Transverse colon (tissue), 4 donors: ENCODE results near the gene CBARP. TPM values are rescaled to one million over a fixed set of nuclear protein-coding genes. Genes with fewer than 3 reads are reported as not detected.

Source experiments
- DNase-seq: peaks from one replicate; pipeline ENCODE4 v3.0.0-alpha.2; 2019
- H3K27ac ChIP-seq, 4 donors: fragments of 200-600 bp; sonication (generic); 2 replicates each; pipeline ENCODE4 v1.5.1; 2016 to 2018; ENCODE audit warnings: inconsistent platforms in 4 of 4
- H3K27me3 ChIP-seq: fragments of 200-600 bp; sonication (generic); 2 replicates; pipeline ENCODE4 v1.5.1; 2017; ENCODE audit warnings: inconsistent platforms
- H3K36me3 ChIP-seq, 4 donors: fragments of 200-600 bp; sonication (generic); 2 replicates each; pipeline ENCODE4 v1.5.1; 2017 to 2019; ENCODE audit warnings: inconsistent platforms in 4 of 4
- H3K4me1 ChIP-seq, 4 donors: fragments of 200-600 bp; sonication (generic); 2 replicates each; pipeline ENCODE4 v1.5.1; 2017 to 2020; ENCODE audit warnings: inconsistent platforms in 4 of 4
- H3K4me3 ChIP-seq, 4 donors: fragments of 200-600 bp; sonication (generic); 1 replicate in 1 of 4; 2 replicates in 3 of 4; pipeline versions ENCODE4 v1.5.1 to v1.6.1; 2017 to 2019; ENCODE audit warnings: inconsistent platforms in 4 of 4
- H3K9me3 ChIP-seq, 2 donors: fragments of 200-600 bp; sonication (generic); 2 replicates each; pipeline ENCODE4 v1.5.1; 2017 to 2019; ENCODE audit warnings: inconsistent platforms in 2 of 2
- EP300 ChIP-seq: sonication (generic); formaldehyde crosslinking; IDR thresholded peaks from one replicate; pipeline ENCODE4 v1.6.1; 2017; ENCODE audit warnings: antibody characterized with exemption, low read depth
- POLR2A ChIP-seq: fragments of 450-650 bp; IDR thresholded peaks from one replicate; pipeline ENCODE4 v1.6.1; 2016; ENCODE audit warnings: antibody characterized with exemption, mild to moderate bottlenecking, moderate library complexity
- POLR2AphosphoS5 ChIP-seq, 3 donors: sonication (generic); formaldehyde crosslinking; IDR thresholded peaks; one replicate each; pipeline ENCODE4 v1.6.1; 2016; ENCODE audit warnings: antibody characterized with exemption in 3 of 3
- WGBS, 2 donors: methylation state at CpG; one replicate each; pipeline ENCODE4 v1.1.5; 2018; ENCODE audit warnings: low coverage in 1 of 2; 5-methylcytosine and 5-hydroxymethylcytosine counted together
- in situ Hi-C, 4 donors: fragments of 200-750 bp; cut with MboI; loops; one replicate each; pipeline versions ENCODE4 v1.15.0 to v1.15.1; 2017; ENCODE audit warnings: low sequenced_read_pairs in 3 of 4, low pct_ligation_motif_present in 1 of 4, low pct_unique_long_range_greater_than_20kb in 1 of 4
- intact Hi-C: fragments of 100-400 bp; cut with DNase I; formaldehyde crosslinking; loops from one replicate; pipeline ENCODE4 v1.15.1; 2023; ENCODE audit warnings: low total_unique reads
- total RNA-seq, 4 donors: library from RNA; depleted of rRNA; stranded (reverse); fragments of >200 nt; gene quantifications; one replicate each; pipeline ENCODE4 v1.1.0, GENCODE V29; 2016
- TF ChIP-seq, protein P1 (sequence below), 5 experiments: fragments of 200-600 bp in 3 of 5; fragments of 450-650 bp in 2 of 5; sonication (generic) in 3 of 5; IDR thresholded peaks; 1 replicate in 2 of 5; 2 replicates in 3 of 5; pipeline ENCODE4 v1.5.1; 2016 to 2017; ENCODE audit warnings: antibody characterized with exemption in 5 of 5, inconsistent platforms in 3 of 5, mild to moderate bottlenecking in 2 of 5, moderate library complexity in 1 of 5

CBARP gene
- total RNA-seq, 4 donors from 2014 or later: 0.32 to 5.2 (median 0.68) TPM; not detected in 1

DNA sequence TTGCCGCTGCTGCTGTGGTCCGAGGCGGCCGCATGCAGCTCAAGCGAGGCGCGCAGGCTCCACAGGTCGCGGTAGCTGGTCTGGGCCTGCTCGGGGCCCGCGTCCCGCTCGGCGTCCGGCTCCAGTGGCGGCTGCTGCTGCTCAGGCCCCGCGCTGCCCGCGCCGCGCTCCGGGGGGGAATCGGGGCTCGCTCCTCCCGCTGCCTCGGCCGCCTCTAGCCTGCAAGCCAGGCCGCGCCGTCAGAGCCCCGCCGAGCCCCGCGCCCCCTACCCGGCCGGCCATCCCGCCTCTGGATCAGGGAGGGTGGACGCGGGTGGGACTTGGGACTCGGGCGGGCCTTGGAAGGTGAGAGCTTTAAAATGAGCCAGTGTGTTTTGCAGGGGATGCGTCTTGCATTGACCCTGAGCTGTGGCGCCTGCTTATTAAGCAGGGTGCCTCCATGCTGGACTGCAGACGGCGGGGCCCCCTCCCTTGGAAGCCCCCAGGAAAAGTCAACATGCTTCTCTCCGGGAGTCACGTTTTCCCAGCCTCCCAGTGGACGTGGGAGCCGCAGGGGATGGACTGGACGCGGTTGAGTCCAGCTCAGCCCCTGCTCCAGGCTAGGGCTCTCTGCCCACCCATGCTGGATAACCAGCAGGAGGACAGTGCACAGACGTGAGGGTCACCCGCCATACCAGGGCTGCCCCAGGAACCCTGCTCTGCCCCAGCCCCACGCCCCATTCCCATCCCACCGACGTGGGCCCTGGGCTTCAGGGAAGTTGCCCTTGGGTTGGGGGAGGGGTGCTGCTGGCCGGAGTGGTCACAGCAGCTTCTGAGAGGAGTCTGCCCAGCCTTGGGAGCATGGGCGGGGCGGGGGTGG is 7.7 kb downstream of the CBARP start:
- peaks cover 11 to 23% (median 21%) of the 10 kb centered on the region in 4 donors for H3K4me1 ChIP-seq
- no peak for DNase-seq
- WGBS, 2 donors: 74% methylated on average over 39 of the region's 61 CpGs; no CpG with 5 or more reads in 1 of the 2 donors
- H3K36me3 ChIP-seq: peaks cover 0 to 20% (median 6%) of the 10 kb centered on the region in 4 donors
- H3K27me3 ChIP-seq: peaks cover 18% of the 10 kb centered on the region
- no peak overlapping the region for H3K27ac ChIP-seq
- TF ChIP-seq POLR2A: no peak
- TF ChIP-seq EP300: no peak
- TF ChIP-seq, protein P1, sequence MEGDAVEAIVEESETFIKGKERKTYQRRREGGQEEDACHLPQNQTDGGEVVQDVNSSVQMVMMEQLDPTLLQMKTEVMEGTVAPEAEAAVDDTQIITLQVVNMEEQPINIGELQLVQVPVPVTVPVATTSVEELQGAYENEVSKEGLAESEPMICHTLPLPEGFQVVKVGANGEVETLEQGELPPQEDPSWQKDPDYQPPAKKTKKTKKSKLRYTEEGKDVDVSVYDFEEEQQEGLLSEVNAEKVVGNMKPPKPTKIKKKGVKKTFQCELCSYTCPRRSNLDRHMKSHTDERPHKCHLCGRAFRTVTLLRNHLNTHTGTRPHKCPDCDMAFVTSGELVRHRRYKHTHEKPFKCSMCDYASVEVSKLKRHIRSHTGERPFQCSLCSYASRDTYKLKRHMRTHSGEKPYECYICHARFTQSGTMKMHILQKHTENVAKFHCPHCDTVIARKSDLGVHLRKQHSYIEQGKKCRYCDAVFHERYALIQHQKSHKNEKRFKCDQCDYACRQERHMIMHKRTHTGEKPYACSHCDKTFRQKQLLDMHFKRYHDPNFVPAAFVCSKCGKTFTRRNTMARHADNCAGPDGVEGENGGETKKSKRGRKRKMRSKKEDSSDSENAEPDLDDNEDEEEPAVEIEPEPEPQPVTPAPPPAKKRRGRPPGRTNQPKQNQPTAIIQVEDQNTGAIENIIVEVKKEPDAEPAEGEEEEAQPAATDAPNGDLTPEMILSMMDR (IDR thresholded peaks at IDR 0.05): no peak
- TF ChIP-seq POLR2AphosphoS5 (IDR thresholded peaks at IDR 0.05): no peak
- in situ Hi-C loops (no loop called here), intact Hi-C loops (no loop called here)
- no peak overlapping the region for H3K4me3 ChIP-seq
- H3K9me3 ChIP-seq: no peaks in the 10 kb centered on the region

DNA sequence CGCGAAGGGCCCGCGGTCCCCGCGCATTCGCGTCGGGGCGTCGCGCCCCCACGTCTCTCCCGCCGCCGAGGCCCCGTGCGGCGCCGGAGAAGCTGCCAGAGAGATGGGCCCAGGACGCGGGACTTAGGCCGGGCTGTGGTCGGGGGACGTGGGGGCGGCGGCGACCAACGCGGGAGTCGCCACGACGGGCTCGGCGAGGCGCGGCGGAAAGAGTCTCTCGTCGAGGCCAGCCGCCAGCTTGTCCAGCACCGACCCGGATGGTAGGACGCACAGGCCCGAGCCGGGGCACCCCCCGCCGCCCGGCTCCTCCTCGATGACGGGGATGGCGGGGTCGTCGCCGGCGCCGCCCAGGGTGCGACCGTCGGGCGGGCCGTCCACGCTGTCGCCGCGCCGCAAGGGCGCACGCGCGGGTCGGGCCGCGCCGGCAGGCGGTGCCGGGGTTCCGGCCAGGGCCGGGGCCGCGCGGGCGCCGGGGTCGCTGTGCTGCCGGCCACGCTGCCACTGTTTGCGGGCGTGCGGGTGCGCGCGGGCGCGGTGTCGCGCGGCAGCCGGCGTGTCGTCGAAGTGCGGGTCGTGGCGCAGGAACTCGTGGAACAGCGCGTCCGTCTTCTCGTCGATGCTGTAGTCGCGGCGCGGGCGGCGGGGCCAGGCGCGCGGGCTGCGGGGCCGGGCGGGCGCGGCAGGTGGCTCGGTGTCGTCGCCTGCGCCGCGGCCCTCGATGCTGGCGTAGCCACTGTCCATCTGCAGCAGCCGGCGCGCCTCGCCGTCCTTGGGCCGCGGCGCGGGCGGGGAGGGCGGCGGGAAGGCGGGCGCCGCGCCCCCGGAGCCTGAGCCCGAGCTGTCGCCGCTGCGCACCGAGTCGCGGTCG is 8.5 kb downstream of the CBARP start:
- no peak for DNase-seq
- Histone ChIP-seq H3K4me3 (no peak overlapping the region), H3K36me3 (peaks cover 0 to 20% (median 6%) of the 10 kb centered on the region in 4 donors), H3K27me3 (peaks cover 9% of the 10 kb centered on the region), H3K4me1 (peaks cover 11 to 23% (median 19%) of the 10 kb centered on the region in 4 donors), H3K27ac (no peak overlapping the region), H3K9me3 (no peaks in the 10 kb centered on the region)
- 94 to 97% methylated on average over 16 to 148 of the region's 158 CpGs for WGBS, 2 donors
- intact Hi-C loops (no loop called here), in situ Hi-C loops (no loop called here)
- TF ChIP-seq EP300 (no peak), POLR2A (no peak), POLR2AphosphoS5 (IDR thresholded peaks at IDR 0.05) (no peak)
- TF ChIP-seq, protein P1 (IDR thresholded peaks at IDR 0.05): no peak

DNA sequence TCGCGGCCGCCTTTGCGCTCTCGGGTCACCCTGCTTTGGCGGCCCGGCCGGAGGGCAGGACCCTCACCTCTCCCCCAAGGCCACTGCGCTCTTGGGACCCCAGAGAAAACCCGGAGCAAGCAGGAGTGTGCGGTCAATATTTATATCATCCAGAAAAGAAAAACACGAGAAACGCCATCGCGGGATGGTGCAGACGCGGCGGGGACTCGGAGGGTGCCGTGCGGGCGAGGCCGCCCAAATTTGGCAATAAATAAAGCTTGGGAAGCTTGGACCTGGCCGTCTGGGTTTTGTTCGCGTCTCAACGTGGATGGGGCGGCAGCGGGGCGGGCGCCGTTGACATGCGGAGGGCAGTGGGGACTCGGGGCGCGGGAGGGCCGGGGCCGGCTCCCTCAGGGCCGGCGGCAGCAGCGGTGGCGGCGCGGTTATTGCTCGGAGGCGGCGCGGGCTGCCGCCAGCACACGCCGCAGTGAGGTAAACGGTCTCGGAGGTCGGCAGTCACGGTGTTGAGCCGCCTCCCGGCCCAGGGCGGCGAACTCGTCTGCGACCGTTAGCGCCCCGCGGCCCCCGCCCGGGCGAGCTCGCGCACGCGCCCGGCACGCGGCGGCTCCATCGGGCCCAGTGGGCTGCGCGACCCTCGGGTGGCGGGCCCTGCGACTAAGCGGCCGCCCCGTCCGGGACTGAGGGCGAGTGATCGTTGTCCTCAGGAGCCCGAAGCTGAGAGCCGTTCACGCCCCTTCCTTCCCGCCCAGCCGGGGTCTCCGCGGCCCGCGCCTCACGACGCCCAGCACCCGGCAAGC is 9.4 kb downstream of the CBARP start:
- H3K27ac ChIP-seq: no peak overlapping the region
- no peak overlapping the region for H3K4me3 ChIP-seq
- DNase-seq: no peak
- intact Hi-C loops: loop anchor here (1.0 kb wide), 1 partner anchor 29 kb away; no protein-coding TSS in a partner anchor
- H3K9me3 ChIP-seq: no peaks in the 10 kb centered on the region
- 94 to 95% methylated on average over 22 to 100 of the region's 100 CpGs for WGBS, 2 donors
- in situ Hi-C loops: no loop called here
- H3K36me3 ChIP-seq: peaks cover 0 to 20% (median 6%) of the 10 kb centered on the region in 4 donors
- TF ChIP-seq, protein P1 (IDR thresholded peaks at IDR 0.05): no peak
- TF ChIP-seq EP300: no peak
- no peak for TF ChIP-seq POLR2AphosphoS5 (IDR thresholded peaks at IDR 0.05)
- TF ChIP-seq POLR2A: no peak
- peaks cover 9 to 15% (median 14%) of the 10 kb centered on the region in 4 donors for H3K4me1 ChIP-seq
- H3K27me3 ChIP-seq: no peaks in the 10 kb centered on the region
